Keratinocyte (primary cell): Measurements from ENCODE around the gene USB1. TPM values are rescaled to one million over a fixed set of nuclear protein-coding genes. Genes with fewer than 3 reads are reported as not detected.

Experiments
- DNase-seq: peaks from one replicate; pipeline ENCODE4 v3.0.0-alpha.2; 2011; ENCODE audit warnings: low read depth, missing footprints, low spot score
- FAIRE-seq: peaks from 2 replicates; lab custom pipeline; 2011; peaks lifted over from hg19 to GRCh38; lab: Jason Lieb, UNC
- H2AFZ ChIP-seq: 2 replicates; pipeline ENCODE4 v1.6.0; 2012; ENCODE audit warnings: low read length, control low read depth, inconsistent platforms; ENCODE audit not compliant: control insufficient read depth
- H3K27ac ChIP-seq: 2 replicates; pipeline ENCODE4 v1.5.1; 2011; ENCODE audit warnings: low read length; ENCODE audit not compliant: control insufficient read depth, insufficient read depth
- H3K27me3 ChIP-seq: 3 replicates; pipeline ENCODE4 v1.6.0; 2011; ENCODE audit warnings: low read length; ENCODE audit not compliant: control insufficient read depth, insufficient read depth; ENCODE audit errors: extremely low read depth
- H3K36me3 ChIP-seq, 2 experiments: 2 replicates in 1 of 2; 3 replicates in 1 of 2; pipeline ENCODE4 v1.5.1; 2011; ENCODE audit warnings: low read length in 2 of 2, mild to moderate bottlenecking in 1 of 2; ENCODE audit not compliant: control insufficient read depth in 2 of 2, insufficient read depth in 2 of 2; ENCODE audit errors: extremely low read depth in 1 of 2
- H3K4me1 ChIP-seq: 3 replicates; pipeline ENCODE4 v1.5.1; 2011; ENCODE audit warnings: low read length; ENCODE audit not compliant: control insufficient read depth, insufficient read depth; ENCODE audit errors: extremely low read depth
- H3K4me2 ChIP-seq: 3 replicates; pipeline ENCODE4 v1.6.0; 2011; ENCODE audit warnings: low read depth, low read length; ENCODE audit not compliant: control insufficient read depth, insufficient read depth; ENCODE audit errors: extremely low read depth
- H3K4me3 ChIP-seq, 3 experiments: fragments of 200-600 bp in 1 of 3; sonication (generic) in 1 of 3; 2 replicates in 2 of 3; 3 replicates in 1 of 3; pipeline ENCODE4 v1.5.1; 2011 to 2016; ENCODE audit warnings: low read length in 3 of 3, mild to moderate bottlenecking in 3 of 3, control low read depth in 2 of 3, inconsistent platforms in 1 of 3, low read depth in 1 of 3, mixed read lengths in 1 of 3, mixed run types in 1 of 3, moderate library complexity in 1 of 3; ENCODE audit not compliant: control insufficient read depth in 2 of 3, insufficient read depth in 2 of 3; ENCODE audit errors: extremely low read depth in 1 of 3
- H3K79me2 ChIP-seq: 2 replicates; pipeline ENCODE4 v1.6.0; 2012; ENCODE audit warnings: low read length; ENCODE audit not compliant: control insufficient read depth, insufficient read depth
- H3K9ac ChIP-seq: 3 replicates; pipeline ENCODE4 v1.6.0; 2011; ENCODE audit warnings: low read length; ENCODE audit not compliant: control insufficient read depth, insufficient read depth; ENCODE audit errors: extremely low read depth
- H3K9me1 ChIP-seq: 3 replicates; pipeline ENCODE4 v1.6.0; 2011; ENCODE audit warnings: low read length; ENCODE audit not compliant: control insufficient read depth, insufficient read depth; ENCODE audit errors: extremely low read depth
- H3K9me3 ChIP-seq: 2 replicates; pipeline ENCODE4 v1.5.1; 2012; ENCODE audit warnings: low read depth, low read length; ENCODE audit not compliant: control insufficient read depth
- H4K20me1 ChIP-seq: 3 replicates; pipeline ENCODE4 v1.6.0; 2011; ENCODE audit warnings: low read length; ENCODE audit not compliant: control insufficient read depth, insufficient read depth; ENCODE audit errors: extremely low read depth
- EZH2 ChIP-seq: IDR thresholded peaks from one replicate; pipeline ENCODE4 v1.6.1; 2012; ENCODE audit warnings: inconsistent platforms, mild to moderate bottlenecking, low read length, moderate library complexity
- dilution Hi-C: fragments of 300-500 bp; cut with MboI; formaldehyde crosslinking; loops from one replicate; pipeline ENCODE4 v1.7.0; 2020; ENCODE audit warnings: low sequenced_read_pairs; ENCODE audit not compliant: extremely low pct_ligation_motif_present
- polyA plus RNA-seq, 5 experiments: library from polyadenylated mRNA; depleted of rRNA in 3 of 5; stranded (reverse) in 3 of 5; stranded (forward) in 1 of 5; unstranded in 1 of 5; fragments of >200 nt; gene quantifications; 1 replicate in 1 of 5; 2 replicates in 3 of 5; 3 replicates in 1 of 5; pipeline versions ENCODE4 v1.2.1 to v1.2.3, GENCODE V29; 2011 to 2012; ENCODE audit warnings: missing spikeins in 2 of 5, low read depth in 1 of 5, low replicate concordance in 1 of 5
- TF ChIP-seq, protein P1 (sequence below), 3 experiments: IDR thresholded peaks in 1 of 3; conservative IDR thresholded peaks in 1 of 3; optimal IDR thresholded peaks in 1 of 3; 2 replicates in 2 of 3; 3 replicates in 1 of 3; pipeline versions ENCODE3 to v1.5.1; 2011; ENCODE audit warnings: low read length in 3 of 3, mild to moderate bottlenecking in 3 of 3, moderate library complexity in 2 of 3, control low read depth in 1 of 3, inconsistent platforms in 1 of 3; ENCODE audit not compliant: insufficient read depth in 2 of 3; ENCODE audit errors: extremely low read depth in 1 of 3

Gene USB1
- polyA plus RNA-seq, 1 donor (not counting 4 experiments of a cell fraction or from before 2014, with no cell fraction given) = 63.5 TPM

DNA sequence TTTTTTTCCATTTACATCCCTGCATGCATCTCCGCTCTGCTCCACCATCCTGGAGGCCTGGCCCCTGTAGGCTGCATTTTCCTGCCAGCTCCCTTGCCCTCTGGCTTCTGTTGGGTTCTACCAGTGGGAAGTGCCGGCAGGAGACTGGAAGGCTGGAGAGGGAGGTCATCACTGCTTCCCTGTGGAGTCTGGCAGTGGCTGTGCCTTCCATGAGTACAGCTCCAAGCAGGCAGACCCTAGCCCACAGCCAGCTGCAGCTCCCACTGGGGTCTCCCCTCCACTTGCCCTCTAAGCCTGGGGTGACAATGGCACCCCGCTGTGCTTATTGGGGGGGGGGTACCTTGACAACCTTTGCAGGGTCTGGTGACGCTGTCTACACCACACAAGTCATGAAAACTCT lies 61.6 kb downstream of the USB1 start:
- no peak overlapping the region for H2AFZ ChIP-seq
- dilution Hi-C loops = no loop called here
- no peaks in the 10 kb centered on the region for H3K79me2 ChIP-seq
- no peaks in the 10 kb centered on the region for H3K27me3 ChIP-seq
- H3K4me1 ChIP-seq = no peaks in the 10 kb centered on the region
- DNase-seq (no peak), FAIRE-seq (no peak)
- TF ChIP-seq, protein P1, sequence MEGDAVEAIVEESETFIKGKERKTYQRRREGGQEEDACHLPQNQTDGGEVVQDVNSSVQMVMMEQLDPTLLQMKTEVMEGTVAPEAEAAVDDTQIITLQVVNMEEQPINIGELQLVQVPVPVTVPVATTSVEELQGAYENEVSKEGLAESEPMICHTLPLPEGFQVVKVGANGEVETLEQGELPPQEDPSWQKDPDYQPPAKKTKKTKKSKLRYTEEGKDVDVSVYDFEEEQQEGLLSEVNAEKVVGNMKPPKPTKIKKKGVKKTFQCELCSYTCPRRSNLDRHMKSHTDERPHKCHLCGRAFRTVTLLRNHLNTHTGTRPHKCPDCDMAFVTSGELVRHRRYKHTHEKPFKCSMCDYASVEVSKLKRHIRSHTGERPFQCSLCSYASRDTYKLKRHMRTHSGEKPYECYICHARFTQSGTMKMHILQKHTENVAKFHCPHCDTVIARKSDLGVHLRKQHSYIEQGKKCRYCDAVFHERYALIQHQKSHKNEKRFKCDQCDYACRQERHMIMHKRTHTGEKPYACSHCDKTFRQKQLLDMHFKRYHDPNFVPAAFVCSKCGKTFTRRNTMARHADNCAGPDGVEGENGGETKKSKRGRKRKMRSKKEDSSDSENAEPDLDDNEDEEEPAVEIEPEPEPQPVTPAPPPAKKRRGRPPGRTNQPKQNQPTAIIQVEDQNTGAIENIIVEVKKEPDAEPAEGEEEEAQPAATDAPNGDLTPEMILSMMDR (optimal IDR thresholded peaks at IDR 0.05 in 1 of 3, IDR thresholded peaks at IDR 0.05 in 1 of 3, conservative IDR thresholded peaks at IDR 0.05 in 1 of 3; ENCODE audit: extremely low read depth in 1 of 3, insufficient read depth in 2 of 3, low read length in 3 of 3) = no peak
- TF ChIP-seq EZH2 = no peak
- H3K9ac ChIP-seq = no peak overlapping the region
- no peak overlapping the region for H3K27ac ChIP-seq
- no peaks in the 10 kb centered on the region for H3K9me3 ChIP-seq
- no peak overlapping the region for H3K4me3 ChIP-seq
- H4K20me1 ChIP-seq = no peaks in the 10 kb centered on the region
- H3K36me3 ChIP-seq = no peaks in the 10 kb centered on the region
- no peaks in the 10 kb centered on the region for H3K9me1 ChIP-seq
- H3K4me2 ChIP-seq = no peak overlapping the region

DNA sequence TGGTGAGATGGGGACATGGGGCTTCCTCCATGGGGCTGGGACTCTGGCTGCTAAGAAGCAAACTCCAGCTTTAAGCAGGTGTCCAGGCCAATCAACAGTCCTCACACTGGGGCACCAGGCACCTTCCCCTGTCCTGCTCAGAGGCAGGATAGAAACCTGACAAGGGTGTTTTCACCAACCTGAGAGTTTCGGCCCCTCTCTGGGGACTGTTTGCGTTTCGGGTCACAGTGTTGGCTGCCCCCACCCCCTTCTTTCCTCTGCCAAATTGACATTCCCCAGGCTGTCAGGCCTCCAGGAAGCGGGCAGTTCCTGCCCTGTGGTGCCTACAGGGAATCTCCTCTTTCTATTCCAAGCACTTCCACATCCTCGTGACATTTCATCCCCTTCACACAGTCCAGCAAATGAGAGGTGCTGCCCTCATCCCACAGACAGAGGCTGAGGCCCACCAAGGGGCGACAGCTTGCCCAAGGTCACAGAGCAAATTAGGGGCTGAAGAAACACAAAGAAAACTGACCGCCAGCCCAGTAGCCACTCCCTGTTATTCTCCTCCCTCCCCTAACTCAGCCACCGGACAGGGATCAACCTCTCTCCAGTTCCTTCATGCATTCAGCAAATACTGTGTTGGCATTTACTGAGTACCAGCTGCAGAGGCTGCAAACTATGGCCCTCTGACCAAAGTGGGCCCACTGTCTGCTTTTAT lies 62.3 kb downstream of the USB1 start:
- no peak for FAIRE-seq
- Histone ChIP-seq H3K9me1 (no peaks in the 10 kb centered on the region), H3K4me3 (no peak overlapping the region), H3K79me2 (no peaks in the 10 kb centered on the region), H2AFZ (no peak overlapping the region), H3K27ac (no peak overlapping the region), H3K27me3 (no peaks in the 10 kb centered on the region), H3K9ac (no peak overlapping the region), H3K9me3 (no peaks in the 10 kb centered on the region), H3K4me1 (no peaks in the 10 kb centered on the region), H3K4me2 (no peak overlapping the region), H3K36me3 (no peaks in the 10 kb centered on the region), H4K20me1 (no peaks in the 10 kb centered on the region)
- dilution Hi-C loops = no loop called here
- TF ChIP-seq, protein P1 (optimal IDR thresholded peaks at IDR 0.05 in 1 of 3, IDR thresholded peaks at IDR 0.05 in 1 of 3, conservative IDR thresholded peaks at IDR 0.05 in 1 of 3; ENCODE audit: extremely low read depth in 1 of 3, insufficient read depth in 2 of 3, low read length in 3 of 3) = no peak
- TF ChIP-seq EZH2 = no peak
- no peak for DNase-seq
